ENCODE measurements around the gene TMPRSS3.

TMPRSS3 gene

GRCh38 chr21:42360317-42360716, 35.5 kb downstream of the TMPRSS3 start:
- H3K27me3 ChIP-seq (ENCODE audit: control insufficient read depth, insufficient read depth, low read length): no peaks in the 10 kb centered on the region

GRCh38 chr21:42358937-42359336, 36.9 kb downstream of the TMPRSS3 start:
- H3K27me3 ChIP-seq (ENCODE audit: control insufficient read depth, insufficient read depth, low read length): no peaks in the 10 kb centered on the region
- H3K36me3 ChIP-seq (ENCODE audit: control insufficient read depth, insufficient read depth, low read length): no peaks in the 10 kb centered on the region
- peaks cover 36% of the 10 kb centered on the region for H3K4me1 ChIP-seq (ENCODE audit: control insufficient read depth, insufficient read depth, low read length)
- no peaks in the 10 kb centered on the region for H3K9me3 ChIP-seq (ENCODE audit: control insufficient read depth, low read length)
- no peak overlapping the region for H3K4me3 ChIP-seq (ENCODE audit: low read length)
- H3K9ac ChIP-seq (ENCODE audit: low read length): no peak overlapping the region

More at GRCh38 chr21:42360317-42360716, 35.5 kb downstream of the TMPRSS3 start:
- H3K9ac ChIP-seq (ENCODE audit: low read length): no peak overlapping the region
- no peak overlapping the region for H3K4me3 ChIP-seq (ENCODE audit: low read length)
- H3K36me3 ChIP-seq (ENCODE audit: control insufficient read depth, insufficient read depth, low read length): peaks cover under 1% of the 10 kb centered on the region
- H3K4me1 ChIP-seq (ENCODE audit: control insufficient read depth, insufficient read depth, low read length): peaks cover 36% of the 10 kb centered on the region
- no peaks in the 10 kb centered on the region for H3K9me3 ChIP-seq (ENCODE audit: control insufficient read depth, low read length)

GRCh38 chr21:42358261-42358660, 37.6 kb downstream of the TMPRSS3 start:
- Histone ChIP-seq H3K9me3 (ENCODE audit: control insufficient read depth, low read length) (no peaks in the 10 kb centered on the region), H3K27me3 (ENCODE audit: control insufficient read depth, insufficient read depth, low read length) (no peaks in the 10 kb centered on the region), H3K4me3 (ENCODE audit: low read length) (no peak overlapping the region), H3K4me1 (ENCODE audit: control insufficient read depth, insufficient read depth, low read length) (peaks cover 35% of the 10 kb centered on the region), H3K9ac (ENCODE audit: low read length) (no peak overlapping the region), H3K36me3 (ENCODE audit: control insufficient read depth, insufficient read depth, low read length) (no peaks in the 10 kb centered on the region)

GRCh38 chr21:42357307-42357706, 38.5 kb downstream of the TMPRSS3 start:
- no peaks in the 10 kb centered on the region for H3K36me3 ChIP-seq (ENCODE audit: control insufficient read depth, insufficient read depth, low read length)
- peak overlapping the region; percentile 24 for H3K9ac ChIP-seq (ENCODE audit: low read length)
- H3K4me3 ChIP-seq (ENCODE audit: low read length): no peak overlapping the region
- no peaks in the 10 kb centered on the region for H3K9me3 ChIP-seq (ENCODE audit: control insufficient read depth, low read length)
- H3K4me1 ChIP-seq (ENCODE audit: control insufficient read depth, insufficient read depth, low read length): peaks cover 31% of the 10 kb centered on the region
- H3K27me3 ChIP-seq (ENCODE audit: control insufficient read depth, insufficient read depth, low read length): no peaks in the 10 kb centered on the region

- Histone ChIP-seq H3K4me1 (ENCODE audit: control insufficient read depth, insufficient read depth, low read length) (peaks cover 38% of the 10 kb centered on the region), H3K9me3 (ENCODE audit: control insufficient read depth, low read length) (no peaks in the 10 kb centered on the region), H3K4me3 (ENCODE audit: low read length) (no peak overlapping the region), H3K9ac (ENCODE audit: low read length) (peak overlapping the region; percentile 24), H3K27me3 (ENCODE audit: control insufficient read depth, insufficient read depth, low read length) (no peaks in the 10 kb centered on the region), H3K36me3 (ENCODE audit: control insufficient read depth, insufficient read depth, low read length) (no peaks in the 10 kb centered on the region)
Measured at GRCh38 chr21:42356650-42357049, 39.2 kb downstream of the TMPRSS3 start.

- Histone ChIP-seq H3K9me3 (ENCODE audit: control insufficient read depth, low read length) (no peaks in the 10 kb centered on the region), H3K36me3 (ENCODE audit: control insufficient read depth, insufficient read depth, low read length) (no peaks in the 10 kb centered on the region), H3K9ac (ENCODE audit: low read length) (no peak overlapping the region), H3K4me3 (ENCODE audit: low read length) (no peak overlapping the region), H3K27me3 (ENCODE audit: control insufficient read depth, insufficient read depth, low read length) (no peaks in the 10 kb centered on the region), H3K4me1 (ENCODE audit: control insufficient read depth, insufficient read depth, low read length) (peaks cover 43% of the 10 kb centered on the region)
Measured at GRCh38 chr21:42356046-42356445, 39.8 kb downstream of the TMPRSS3 start.

- H3K4me3 ChIP-seq (ENCODE audit: low read length): no peak overlapping the region
- no peaks in the 10 kb centered on the region for H3K27me3 ChIP-seq (ENCODE audit: control insufficient read depth, insufficient read depth, low read length)
- H3K9ac ChIP-seq (ENCODE audit: low read length): no peak overlapping the region
- no peaks in the 10 kb centered on the region for H3K9me3 ChIP-seq (ENCODE audit: control insufficient read depth, low read length)
- peaks cover 38% of the 10 kb centered on the region for H3K4me1 ChIP-seq (ENCODE audit: control insufficient read depth, insufficient read depth, low read length)
- no peaks in the 10 kb centered on the region for H3K36me3 ChIP-seq (ENCODE audit: control insufficient read depth, insufficient read depth, low read length)
Measured at GRCh38 chr21:42353623-42354022, 42.2 kb downstream of the TMPRSS3 start.

GRCh38 chr21:42352441-42353095, 43.3 kb downstream of the TMPRSS3 start:
- H3K4me1 ChIP-seq (ENCODE audit: control insufficient read depth, insufficient read depth, low read length): peaks cover 27% of the 10 kb centered on the region
- no peaks in the 10 kb centered on the region for H3K36me3 ChIP-seq (ENCODE audit: control insufficient read depth, insufficient read depth, low read length)
- H3K4me3 ChIP-seq (ENCODE audit: low read length): no peak overlapping the region
- H3K9ac ChIP-seq (ENCODE audit: low read length): no peak overlapping the region
- no peaks in the 10 kb centered on the region for H3K9me3 ChIP-seq (ENCODE audit: control insufficient read depth, low read length)
- H3K27me3 ChIP-seq (ENCODE audit: control insufficient read depth, insufficient read depth, low read length): no peaks in the 10 kb centered on the region

- no peaks in the 10 kb centered on the region for H3K27me3 ChIP-seq (ENCODE audit: control insufficient read depth, insufficient read depth, low read length)
- H3K9ac ChIP-seq (ENCODE audit: low read length): no peak overlapping the region
- H3K36me3 ChIP-seq (ENCODE audit: control insufficient read depth, insufficient read depth, low read length): no peaks in the 10 kb centered on the region
- H3K4me1 ChIP-seq (ENCODE audit: control insufficient read depth, insufficient read depth, low read length): peaks cover 22% of the 10 kb centered on the region
- no peaks in the 10 kb centered on the region for H3K9me3 ChIP-seq (ENCODE audit: control insufficient read depth, low read length)
- no peak overlapping the region for H3K4me3 ChIP-seq (ENCODE audit: low read length)
Measured at GRCh38 chr21:42351626-42352440, 44.0 kb downstream of the TMPRSS3 start.

GRCh38 chr21:42350927-42351426, 44.9 kb downstream of the TMPRSS3 start, which contains the start of gene TFF2:
Gene TFF2 (minus strand): TSS chr21:42350994. CDS start chr21:42350957, 37 bp downstream.
- Histone ChIP-seq H3K36me3 (ENCODE audit: control insufficient read depth, insufficient read depth, low read length) (no peaks in the 10 kb centered on the region), H3K9me3 (ENCODE audit: control insufficient read depth, low read length) (no peaks in the 10 kb centered on the region), H3K4me3 (ENCODE audit: low read length) (peak within 1 kb of the TSS; percentile 26), H3K27me3 (ENCODE audit: control insufficient read depth, insufficient read depth, low read length) (no peaks in the 10 kb centered on the region), H3K9ac (ENCODE audit: low read length) (peak within 1 kb of the TSS; percentile 82), H3K4me1 (ENCODE audit: control insufficient read depth, insufficient read depth, low read length) (peaks cover 21% of the 10 kb centered on the region)

GRCh38 chr21:42350318-42350910, 45.4 kb downstream of the TMPRSS3 start:
- Histone ChIP-seq H3K36me3 (ENCODE audit: control insufficient read depth, insufficient read depth, low read length) (no peaks in the 10 kb centered on the region), H3K9ac (ENCODE audit: low read length) (peak overlapping the region; percentile 82), H3K27me3 (ENCODE audit: control insufficient read depth, insufficient read depth, low read length) (no peaks in the 10 kb centered on the region), H3K9me3 (ENCODE audit: control insufficient read depth, low read length) (no peaks in the 10 kb centered on the region), H3K4me1 (ENCODE audit: control insufficient read depth, insufficient read depth, low read length) (peaks cover 21% of the 10 kb centered on the region), H3K4me3 (ENCODE audit: low read length) (peak overlapping the region; percentile 26)
